NCI-H128 (cell line): ENCODE measurements around the gene TAP1.

Experiments
- DNase-seq: peaks from one replicate; lab custom pipeline; 2025; ENCODE audit not compliant: unreplicated experiment; lab: John Stamatoyannopoulos, UW

TAP1 gene

DNA sequence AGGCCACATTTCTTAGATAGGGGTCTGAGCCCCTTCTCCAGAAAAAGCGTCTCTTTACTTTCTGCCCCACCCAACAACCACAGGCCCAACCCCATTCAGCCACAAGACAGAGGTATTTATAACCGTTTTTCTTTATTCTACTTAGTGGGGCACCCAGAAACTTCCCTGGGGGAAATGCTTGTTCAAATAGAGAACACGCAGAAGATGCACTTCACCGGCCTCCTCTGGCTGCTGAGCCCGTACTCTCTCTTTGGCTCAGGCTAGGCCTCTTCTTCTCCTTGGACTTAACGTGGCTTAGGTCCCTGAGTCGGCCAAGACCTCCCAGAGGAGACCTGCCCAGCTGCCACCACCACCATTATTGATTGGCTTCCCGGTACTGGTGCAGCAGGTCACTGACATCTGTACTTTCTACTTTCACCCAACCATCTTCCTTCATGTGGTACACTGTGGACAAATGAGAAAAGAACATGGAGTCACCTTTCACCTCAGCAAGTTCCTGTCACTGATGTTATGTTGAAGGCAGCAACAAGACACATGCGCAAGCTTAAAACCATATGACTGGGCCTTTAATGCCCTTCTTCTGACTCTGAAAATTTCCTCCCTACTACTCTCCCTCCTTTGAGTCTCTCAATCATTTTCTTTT lies 12.8 kb downstream of the TAP1 start:
- DNase-seq: no peak

DNA sequence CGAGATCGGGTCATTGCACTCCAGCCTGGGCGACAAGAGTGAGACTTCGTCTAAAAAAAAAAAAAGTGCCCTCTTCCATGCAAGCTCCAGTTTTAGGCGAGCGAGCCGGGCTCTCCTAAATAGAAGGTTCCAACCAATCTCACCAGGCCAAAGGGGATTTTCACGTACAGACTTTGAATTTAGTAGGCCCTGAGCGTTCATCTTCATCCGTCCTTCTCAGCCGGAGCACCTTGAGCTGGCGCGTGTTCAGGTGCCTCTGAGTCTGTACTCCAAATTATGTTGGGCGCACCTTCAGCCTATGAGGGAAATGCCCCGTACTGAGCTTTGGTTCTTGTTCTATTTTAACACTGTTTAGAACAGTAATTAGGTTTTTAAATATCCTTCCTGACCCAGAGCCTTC lies 14.1 kb downstream of the TAP1 start:
- DNase-seq: no peak

GRCh38 chr6:32838114-32838958 lies 15.2 kb downstream of the TAP1 start, which contains the start of gene TAP2:
Gene TAP2 (minus strand): TSS chr6:32838739. CDS start chr6:32838233, 506 bp downstream.
- peak; percentile 73 for DNase-seq

- DNase-seq: no peak
These were observed 15.8 kb downstream of the TAP1 start for GRCh38 chr6:32837651-32838113.

DNA sequence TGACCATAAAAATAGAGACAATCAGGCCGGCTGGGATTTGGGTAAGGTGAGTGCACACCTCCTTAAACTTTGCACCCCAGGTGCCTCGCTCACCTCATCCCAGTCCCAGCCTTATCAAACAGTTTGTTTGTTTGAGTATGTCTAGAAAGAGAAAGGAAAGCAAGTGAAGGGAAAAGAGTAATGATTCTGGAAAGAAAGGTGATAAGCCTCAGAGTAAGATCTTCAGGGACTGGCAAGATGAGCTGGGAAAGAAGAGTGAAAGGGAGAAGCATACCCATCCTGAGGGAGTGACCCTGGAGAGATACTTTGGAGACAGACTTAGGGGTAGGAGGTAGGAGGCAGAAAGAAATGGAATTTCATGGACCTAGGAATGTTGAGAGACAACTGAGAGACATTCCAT lies 16.6 kb downstream of the TAP1 start:
- no peak for DNase-seq

DNA sequence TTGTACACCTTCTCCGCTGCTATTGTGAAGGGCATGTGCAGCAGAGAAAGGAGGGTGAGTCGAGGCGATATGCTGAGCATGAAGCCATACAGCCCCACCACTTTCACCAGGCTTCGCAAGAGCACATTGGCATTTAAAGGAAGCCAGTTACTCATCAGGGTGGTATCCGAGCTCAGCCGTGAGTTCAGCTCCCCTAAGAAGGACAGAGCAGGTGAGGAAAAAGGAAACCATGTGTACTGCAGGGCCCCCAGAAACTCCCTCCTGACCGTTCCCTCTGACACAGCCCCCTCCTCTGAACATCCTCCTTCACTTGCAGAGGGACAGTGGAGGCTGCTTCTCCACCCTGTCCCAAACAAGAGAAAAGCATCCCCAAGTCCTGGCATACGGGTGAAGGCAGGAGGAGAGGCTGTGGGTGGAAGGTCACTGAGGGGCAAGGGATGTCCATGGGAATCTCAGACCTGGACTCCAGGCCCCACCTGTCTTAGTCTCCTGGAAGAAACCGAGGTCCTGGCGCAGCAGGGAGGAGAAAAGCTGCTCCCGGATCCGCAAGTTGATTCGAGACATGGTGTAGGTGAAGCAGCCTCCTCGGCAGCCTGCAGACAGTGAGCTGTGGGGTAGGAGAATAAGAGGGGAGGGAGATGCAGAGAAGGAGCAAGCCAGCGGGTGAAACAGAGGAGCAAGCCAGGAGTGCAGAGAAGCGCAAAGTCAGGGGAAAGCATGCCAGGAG lies 18.2 kb downstream of the TAP1 start:
- DNase-seq: no peak

DNA sequence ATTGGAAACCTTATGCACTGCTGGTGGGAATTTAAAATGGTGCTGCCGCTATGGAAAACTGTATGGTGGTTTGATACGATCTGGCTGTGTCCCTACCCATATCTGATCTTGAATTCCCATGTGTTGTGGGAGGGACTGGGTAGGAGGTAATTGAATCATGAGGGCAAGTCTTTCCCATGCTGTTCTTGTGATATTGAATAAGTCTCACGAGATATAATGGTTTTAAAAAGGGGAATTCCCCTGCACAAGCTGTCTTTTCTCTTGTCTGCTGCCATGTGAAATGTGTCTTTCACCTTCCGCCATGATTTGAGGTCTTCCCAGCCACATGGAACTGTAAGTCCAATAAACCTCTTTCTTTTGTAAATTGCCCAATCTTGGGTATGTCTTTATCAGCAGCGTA lies 19.8 kb downstream of the TAP1 start:
- no peak for DNase-seq

- DNase-seq: no peak
These were observed 21.0 kb downstream of the TAP1 start for GRCh38 chr6:32832535-32832934.

DNA sequence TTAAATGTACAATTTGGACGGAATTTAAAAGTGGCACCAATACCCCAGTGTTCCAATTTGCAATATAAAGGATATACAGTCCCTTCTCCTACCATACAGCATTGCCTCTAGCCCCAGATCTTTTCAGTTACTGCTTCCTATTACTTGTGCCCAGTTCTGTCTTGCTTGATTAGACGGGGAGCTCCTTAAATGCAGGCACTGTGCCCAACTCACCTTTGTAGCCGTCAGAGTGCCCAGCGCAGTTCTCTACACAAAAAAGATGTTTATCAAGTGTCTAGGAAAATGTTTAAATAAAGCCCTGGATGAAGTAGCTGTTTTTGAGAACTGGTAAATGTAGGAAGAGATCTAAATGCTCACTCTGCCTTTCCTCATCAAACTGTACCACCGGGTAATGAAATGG lies 22.6 kb downstream of the TAP1 start:
- DNase-seq: no peak

DNA sequence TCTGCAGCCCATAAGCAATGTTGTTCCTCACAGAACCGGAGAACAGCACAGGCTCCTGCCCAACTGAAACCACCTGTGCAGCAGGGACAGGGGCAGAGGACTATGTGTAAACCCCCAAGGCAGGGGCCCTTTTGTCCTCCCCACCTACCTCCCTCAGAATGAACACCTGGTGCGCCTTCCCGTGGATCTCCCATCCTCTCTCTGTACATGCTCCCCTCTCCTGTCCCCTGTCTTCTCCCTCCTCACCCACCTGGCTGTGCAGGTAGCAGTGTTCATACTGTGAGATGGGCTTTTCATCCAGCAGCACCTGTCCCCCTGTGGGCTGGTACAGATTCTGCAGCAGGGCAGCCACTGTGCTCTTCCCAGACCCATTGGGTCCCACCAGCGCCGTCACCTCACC lies 23.5 kb downstream of the TAP1 start:
- DNase-seq: no peak

GRCh38 chr6:32829495-32829894 lies 24.0 kb downstream of the TAP1 start:
- no peak for DNase-seq

DNA sequence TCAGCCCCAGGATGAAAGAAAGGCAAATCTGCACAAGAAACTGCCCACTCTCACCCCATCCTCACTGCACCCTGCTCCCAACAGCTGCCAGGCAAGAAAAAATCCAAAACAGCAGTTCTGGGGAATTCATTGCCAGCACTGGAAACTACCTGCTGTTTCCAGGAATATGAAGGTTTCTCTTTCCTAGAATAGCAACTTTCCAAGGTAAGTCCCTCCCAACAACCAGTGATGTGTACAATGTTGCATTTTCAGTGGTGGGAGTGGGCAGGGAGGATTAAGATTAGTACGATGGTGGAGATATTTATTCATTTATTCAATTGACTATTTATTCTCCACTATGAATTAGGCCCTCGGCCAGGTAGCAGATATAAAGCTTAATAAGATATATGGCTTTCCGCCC lies 26.5 kb downstream of the TAP1 start:
- DNase-seq: no peak

DNA sequence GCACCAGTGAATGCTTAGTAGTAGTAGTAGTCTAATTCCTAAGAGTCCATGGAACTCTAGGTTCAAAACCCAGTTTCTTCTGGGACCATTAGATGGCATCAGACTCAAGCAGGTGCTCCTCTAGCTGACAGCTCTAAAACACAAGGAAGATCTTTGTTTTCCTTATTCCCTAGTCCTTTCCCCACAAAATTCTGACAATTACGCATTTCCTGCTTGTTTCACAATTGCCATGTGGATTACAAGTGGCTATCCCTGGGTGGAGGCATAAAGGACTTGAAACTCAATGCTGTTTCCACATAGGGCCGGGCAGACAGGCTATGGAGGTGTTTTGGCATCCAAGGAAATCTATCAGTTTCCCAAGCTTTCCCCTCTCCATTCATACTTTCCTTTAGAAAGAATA lies 27.5 kb downstream of the TAP1 start:
- DNase-seq: no peak

- no peak for DNase-seq
These were observed 33.8 kb downstream of the TAP1 start for GRCh38 chr6:32819729-32820128.

DNA sequence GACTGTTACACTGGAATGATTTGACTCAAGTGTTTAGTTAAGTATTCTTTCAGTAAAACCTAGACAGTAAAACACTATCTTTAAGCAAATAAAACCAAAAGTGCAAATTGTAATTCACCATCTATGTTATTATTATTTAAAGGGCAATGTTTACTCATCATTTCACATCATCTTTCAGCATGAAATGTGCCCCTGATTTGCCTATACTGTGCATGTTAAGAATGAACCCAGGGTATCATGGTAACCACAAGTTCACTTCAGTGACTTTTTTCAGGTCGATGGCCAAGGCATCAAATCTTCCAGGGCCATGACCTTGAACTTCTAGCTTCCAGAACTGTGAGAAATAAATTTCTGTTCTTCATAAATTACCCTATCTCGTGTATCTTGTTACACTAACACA lies 34.6 kb downstream of the TAP1 start:
- DNase-seq: no peak

- no peak for DNase-seq
These were observed 36.7 kb downstream of the TAP1 start, which contains the start of gene HLA-DOB for GRCh38 chr6:32816746-32817204. Gene HLA-DOB (minus strand): TSS chr6:32817002. CDS start chr6:32816951, 51 bp downstream.

DNA sequence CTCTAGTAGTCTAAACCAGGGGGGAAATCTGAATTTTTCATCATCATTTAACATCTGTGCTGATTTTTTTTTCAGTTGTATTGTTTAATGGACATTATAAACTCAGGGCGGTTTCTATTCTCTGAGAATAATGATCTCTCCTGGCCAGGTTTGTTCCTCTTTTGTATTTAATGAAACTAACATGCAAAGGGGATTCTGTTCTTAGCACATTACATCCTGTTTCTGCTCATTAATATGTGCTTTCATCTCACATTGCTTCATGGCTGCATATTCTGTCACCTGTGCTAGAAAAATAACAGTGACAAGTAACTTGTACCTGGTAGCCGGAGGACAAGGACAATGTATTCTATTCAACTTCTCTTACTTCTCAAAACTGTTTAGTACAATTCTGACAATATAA lies 37.5 kb downstream of the TAP1 start:
- DNase-seq: no peak

DNA sequence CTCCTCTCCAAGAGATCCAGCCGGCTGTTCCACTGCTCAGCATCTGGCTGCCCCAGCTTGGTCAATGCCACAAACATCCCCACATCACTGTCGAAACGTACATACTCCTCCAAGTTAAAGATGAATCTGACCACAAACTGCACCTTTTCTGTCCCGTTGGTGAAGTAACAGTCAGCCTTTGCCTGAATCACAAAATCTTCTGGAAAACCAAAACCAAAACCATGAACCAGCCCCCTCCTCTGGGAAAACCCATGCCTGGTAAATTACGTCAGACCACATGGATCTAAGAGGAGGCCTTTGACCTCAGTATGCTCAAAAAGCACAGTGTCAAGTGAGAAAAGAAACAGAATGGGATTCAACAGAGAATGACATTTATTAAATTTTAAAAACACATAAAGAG lies 38.4 kb downstream of the TAP1 start:
- DNase-seq: no peak

DNA sequence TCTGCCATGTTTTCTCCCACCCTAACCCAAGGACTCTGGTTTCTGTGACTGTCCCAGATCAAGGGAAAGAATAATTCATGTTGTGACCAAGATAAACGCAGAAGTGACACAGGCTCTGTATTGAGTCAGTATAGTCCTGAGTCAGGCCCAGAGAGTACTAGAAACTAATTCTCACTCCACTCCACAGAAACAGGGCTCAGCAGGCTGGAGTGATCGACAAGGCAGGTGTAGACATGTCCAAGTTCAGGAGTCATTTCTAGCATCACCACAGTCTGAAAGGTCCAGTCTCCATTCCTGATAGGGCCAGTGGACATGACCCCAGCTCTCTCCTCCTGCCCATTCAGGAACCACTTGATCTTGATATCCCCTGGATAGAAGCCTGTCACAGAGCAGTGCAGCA lies 39.4 kb downstream of the TAP1 start:
- DNase-seq: no peak

DNA sequence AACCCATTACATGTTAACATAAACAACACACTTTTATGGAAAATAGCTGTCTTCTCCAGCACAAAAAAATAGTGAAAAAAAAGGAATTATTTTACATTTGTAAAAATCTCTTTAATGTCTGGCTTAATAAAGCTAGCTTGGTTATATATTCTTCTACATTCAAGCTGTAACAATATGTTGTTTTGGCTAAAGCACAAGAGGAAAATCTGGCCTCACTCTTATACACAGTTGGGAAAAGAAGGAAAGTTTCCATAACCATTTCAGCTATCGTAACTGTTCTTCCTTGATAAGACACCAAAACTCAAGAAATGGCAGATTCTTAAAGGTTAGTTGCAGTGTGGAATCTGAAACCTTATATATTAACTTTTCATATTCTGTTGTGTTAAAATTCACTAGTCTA lies 44.3 kb downstream of the TAP1 start:
- DNase-seq: no peak

DNA sequence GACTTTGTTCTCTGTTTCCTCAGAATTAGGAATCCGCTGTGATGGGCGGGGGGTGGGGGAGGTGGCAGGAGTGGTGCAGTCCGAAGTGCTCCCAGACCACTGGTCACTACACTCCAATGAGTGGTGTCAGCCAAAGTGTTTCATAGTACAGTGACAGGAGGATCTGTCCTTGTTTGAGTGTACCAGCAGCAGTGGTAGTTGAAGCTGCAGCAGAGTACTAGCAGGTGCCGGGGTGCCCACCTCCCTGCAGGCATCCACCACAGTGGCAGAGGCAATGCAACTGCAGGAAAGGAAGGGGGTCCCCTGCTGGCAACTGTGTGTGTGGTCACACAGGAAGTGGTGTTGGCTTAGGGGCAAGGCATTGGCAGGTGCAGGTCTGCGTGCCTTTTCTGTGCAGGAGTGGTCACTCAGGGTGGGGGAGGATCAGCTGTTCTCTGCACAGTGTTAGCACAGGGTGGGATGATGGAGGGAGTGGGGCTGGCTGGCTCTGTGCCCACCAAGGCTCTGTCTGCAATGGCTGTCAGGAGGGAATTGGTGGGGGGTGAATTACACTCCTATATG lies 46.4 kb downstream of the TAP1 start:
- no peak for DNase-seq
